Breast epithelium (tissue), 4 donors: Measurements from ENCODE around the gene SKAP1. TPM values are rescaled to one million over a fixed set of nuclear protein-coding genes. Genes with fewer than 3 reads are reported as not detected.

Experiments used
- DNase-seq, 2 donors: peaks; one replicate each; pipeline ENCODE4 v3.0.0-alpha.2; 2019; ENCODE audit warnings: low spot score in 2 of 2
- H3K27ac ChIP-seq, 2 donors: fragments of 200-600 bp; sonication (generic) in 1 of 2; one replicate each; pipeline ENCODE4 v1.5.1; 2016 to 2019; ENCODE audit warnings: mild to moderate bottlenecking in 1 of 2
- H3K27me3 ChIP-seq, 2 donors: fragments of 200-600 bp; sonication (generic) in 1 of 2; one replicate each; pipeline versions ENCODE4 v1.5.1 to v1.6.0; 2017 to 2019; ENCODE audit warnings: control low read depth in 1 of 2, mild to moderate bottlenecking in 1 of 2
- H3K36me3 ChIP-seq: fragments of 200-600 bp; one replicate; pipeline ENCODE4 v1.5.1; 2019
- H3K4me1 ChIP-seq, 2 donors: fragments of 200-600 bp; sonication (generic); one replicate each; pipeline ENCODE4 v1.5.1; 2016 to 2019; ENCODE audit warnings: control low read depth in 1 of 2
- H3K4me3 ChIP-seq, 3 donors: fragments of 200-600 bp; sonication (generic); 1 replicate in 2 of 3; 2 replicates in 1 of 3; pipeline ENCODE4 v1.5.1; 2016 to 2019; ENCODE audit warnings: mild to moderate bottlenecking in 3 of 3, moderate library complexity in 2 of 3
- H3K9me3 ChIP-seq, 2 donors: fragments of 200-600 bp; sonication (generic) in 1 of 2; one replicate each; pipeline ENCODE4 v1.5.1; 2016 to 2019; ENCODE audit warnings: control low read depth in 1 of 2
- POLR2A ChIP-seq: fragments of 450-650 bp; IDR thresholded peaks from one replicate; pipeline ENCODE4 v1.6.1; 2016; ENCODE audit warnings: antibody characterized with exemption, mild to moderate bottlenecking, moderate library complexity
- POLR2AphosphoS5 ChIP-seq, 3 donors: sonication (generic); formaldehyde crosslinking; IDR thresholded peaks; one replicate each; pipeline ENCODE4 v1.6.1; 2017; ENCODE audit warnings: antibody characterized with exemption in 3 of 3
- intact Hi-C: fragments of 100-400 bp; cut with DNase I; formaldehyde crosslinking; loops from one replicate; pipeline ENCODE4 v1.15.1; 2023; ENCODE audit warnings: low total_unique reads
- total RNA-seq, 3 donors: library from RNA; depleted of rRNA; stranded (reverse); fragments of >200 nt; gene quantifications; one replicate each; pipeline ENCODE4 v1.1.0, GENCODE V29; 2016
- TF ChIP-seq, protein P1 (sequence below), 3 donors: fragments of 450-650 bp; IDR thresholded peaks; one replicate each; pipeline ENCODE4 v1.5.1; 2016 to 2017; ENCODE audit warnings: antibody characterized with exemption in 3 of 3, mild to moderate bottlenecking in 3 of 3, moderate library complexity in 3 of 3

SKAP1 gene
- total RNA-seq, 3 donors from 2014 or later = 1.1 to 7.5 (median 5.9) TPM

DNA sequence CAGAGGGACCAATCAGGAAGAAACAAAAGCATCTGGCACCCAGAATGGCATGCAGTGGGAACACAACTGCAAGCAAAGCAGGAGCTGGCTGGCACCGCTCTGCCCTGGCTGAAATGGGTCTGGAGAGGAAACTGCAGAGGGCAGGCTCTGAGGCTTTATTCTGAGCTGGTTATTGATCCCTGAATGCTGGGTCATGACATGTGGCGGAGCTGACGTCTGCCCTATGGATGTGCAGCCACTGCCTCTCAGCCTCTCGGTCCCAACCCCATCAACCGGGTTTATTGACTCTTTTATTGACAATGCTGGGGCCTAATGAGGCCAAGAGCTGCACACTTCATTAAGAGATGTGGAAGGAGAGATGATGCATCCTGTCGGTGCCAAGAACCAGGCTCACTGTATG is 3.9 kb upstream of the SKAP1 start:
- Histone ChIP-seq H3K27me3 (peaks cover 2 to 49% of the 10 kb centered on the region in 2 donors), H3K9me3 (no peaks in the 10 kb centered on the region), H3K4me1 (no peaks in the 10 kb centered on the region), H3K4me3 (no peak overlapping the region), H3K27ac (no peak overlapping the region), H3K36me3 (no peaks in the 10 kb centered on the region)
- DNase-seq = no peak
- TF ChIP-seq, protein P1, sequence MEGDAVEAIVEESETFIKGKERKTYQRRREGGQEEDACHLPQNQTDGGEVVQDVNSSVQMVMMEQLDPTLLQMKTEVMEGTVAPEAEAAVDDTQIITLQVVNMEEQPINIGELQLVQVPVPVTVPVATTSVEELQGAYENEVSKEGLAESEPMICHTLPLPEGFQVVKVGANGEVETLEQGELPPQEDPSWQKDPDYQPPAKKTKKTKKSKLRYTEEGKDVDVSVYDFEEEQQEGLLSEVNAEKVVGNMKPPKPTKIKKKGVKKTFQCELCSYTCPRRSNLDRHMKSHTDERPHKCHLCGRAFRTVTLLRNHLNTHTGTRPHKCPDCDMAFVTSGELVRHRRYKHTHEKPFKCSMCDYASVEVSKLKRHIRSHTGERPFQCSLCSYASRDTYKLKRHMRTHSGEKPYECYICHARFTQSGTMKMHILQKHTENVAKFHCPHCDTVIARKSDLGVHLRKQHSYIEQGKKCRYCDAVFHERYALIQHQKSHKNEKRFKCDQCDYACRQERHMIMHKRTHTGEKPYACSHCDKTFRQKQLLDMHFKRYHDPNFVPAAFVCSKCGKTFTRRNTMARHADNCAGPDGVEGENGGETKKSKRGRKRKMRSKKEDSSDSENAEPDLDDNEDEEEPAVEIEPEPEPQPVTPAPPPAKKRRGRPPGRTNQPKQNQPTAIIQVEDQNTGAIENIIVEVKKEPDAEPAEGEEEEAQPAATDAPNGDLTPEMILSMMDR (IDR thresholded peaks at IDR 0.05) = no peak
- TF ChIP-seq POLR2A = no peak
- TF ChIP-seq POLR2AphosphoS5 (IDR thresholded peaks at IDR 0.05) = no peak
- intact Hi-C loops = no loop called here

DNA sequence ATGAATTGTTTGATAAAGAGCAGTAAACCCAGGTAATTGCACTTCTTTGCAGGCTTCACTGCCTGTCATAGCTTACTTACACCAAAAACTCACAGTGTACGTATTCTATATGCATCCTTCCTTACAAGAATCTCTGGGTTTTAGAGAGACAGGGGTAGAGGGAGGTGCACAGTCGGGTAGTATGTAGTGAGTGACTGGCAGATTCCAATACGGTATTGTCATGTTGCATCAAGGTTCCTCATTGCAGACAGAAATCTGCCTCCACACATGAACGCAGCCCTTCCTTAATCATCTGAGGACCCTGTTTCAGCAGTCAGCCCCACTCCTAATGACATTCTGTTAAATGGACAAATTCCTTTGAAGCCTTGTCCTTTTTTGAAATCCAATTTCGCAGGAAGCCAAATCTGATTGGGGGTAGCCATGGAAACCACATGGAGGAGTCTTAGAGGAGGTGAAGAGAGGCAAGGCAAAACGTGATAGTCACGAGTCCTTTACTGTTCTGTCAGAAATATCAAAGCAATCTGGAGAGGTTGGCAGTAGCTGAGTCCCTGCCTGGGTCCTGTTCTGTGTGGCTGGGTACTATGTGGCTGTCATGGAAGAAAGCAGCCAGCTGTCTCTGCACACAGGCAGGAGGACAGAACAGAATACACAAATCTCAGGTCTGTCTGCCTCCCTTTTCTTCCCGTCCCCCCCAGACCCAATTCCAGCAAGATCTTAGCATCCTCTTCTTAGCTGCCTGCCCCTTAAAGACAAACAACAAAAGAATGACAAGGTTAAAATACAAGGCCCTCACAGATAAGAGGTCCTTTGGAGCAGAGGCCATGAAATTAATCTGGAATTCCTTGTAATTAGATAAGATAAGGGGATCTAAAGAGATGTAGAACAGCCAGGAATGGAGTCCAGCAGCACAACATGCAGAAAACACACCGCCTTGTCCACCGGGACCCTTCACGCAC is 3.1 kb upstream of the SKAP1 start:
- TF ChIP-seq, protein P1 (IDR thresholded peaks at IDR 0.05) = no peak
- TF ChIP-seq POLR2A (no peak), POLR2AphosphoS5 (IDR thresholded peaks at IDR 0.05) (no peak)
- Histone ChIP-seq H3K27ac (no peak overlapping the region), H3K4me1 (no peaks in the 10 kb centered on the region), H3K36me3 (no peaks in the 10 kb centered on the region), H3K4me3 (no peak overlapping the region), H3K27me3 (peaks cover 2 to 55% of the 10 kb centered on the region in 2 donors), H3K9me3 (no peaks in the 10 kb centered on the region)
- DNase-seq = no peak
- intact Hi-C loops = no loop called here

DNA sequence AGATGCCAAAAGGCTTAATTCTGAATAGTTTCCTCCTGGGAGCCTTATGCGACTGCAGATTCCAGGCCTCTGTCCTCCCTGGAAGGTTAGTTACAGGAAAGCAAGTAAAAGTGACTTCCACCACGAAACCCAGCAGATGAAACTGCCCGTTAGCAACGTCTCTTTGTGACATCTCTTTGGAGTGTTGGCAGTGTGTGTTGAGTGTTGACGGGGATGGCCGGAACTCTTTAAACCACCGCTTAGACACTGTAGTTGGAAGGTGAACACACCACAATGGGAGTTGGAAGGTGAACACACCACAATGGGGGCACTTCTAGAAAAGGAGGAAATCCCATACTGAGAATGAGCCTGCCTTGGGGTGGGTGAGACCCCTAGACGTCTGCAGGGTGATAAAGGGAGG is 858 bp downstream of the SKAP1 start:
- intact Hi-C loops = no loop called here
- no peak for DNase-seq
- Histone ChIP-seq H3K4me1 (no peaks in the 10 kb centered on the region), H3K4me3 (peak overlapping the region in 2 of 3 donors; percentile 44 to 63), H3K9me3 (no peaks in the 10 kb centered on the region), H3K36me3 (no peaks in the 10 kb centered on the region), H3K27ac (peak overlapping the region in 1 of 2 donors; percentile 29), H3K27me3 (peaks cover 2 to 58% of the 10 kb centered on the region in 2 donors)
- TF ChIP-seq POLR2A (no peak), POLR2AphosphoS5 (IDR thresholded peaks at IDR 0.05) (no peak)
- TF ChIP-seq, protein P1 (IDR thresholded peaks at IDR 0.05) = no peak

DNA sequence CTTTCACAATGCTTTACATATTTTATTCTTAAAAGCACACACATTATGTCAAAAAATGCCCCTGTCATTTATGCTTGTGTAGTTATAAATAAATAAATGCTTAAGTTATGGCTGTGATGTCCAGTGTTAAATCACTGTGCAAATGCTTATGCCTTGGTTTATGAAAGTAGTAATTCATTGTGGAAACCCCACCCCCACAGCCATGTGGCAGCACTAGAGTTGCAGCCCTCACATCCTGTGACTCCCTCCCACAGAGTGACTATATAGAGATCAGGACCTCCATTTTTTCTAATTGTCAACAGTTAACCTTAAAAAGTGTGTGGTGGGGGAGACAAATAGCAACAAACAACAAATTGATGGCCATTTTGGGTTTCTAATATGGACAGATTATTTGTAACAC is 2.4 kb downstream of the SKAP1 start:
- H3K9me3 ChIP-seq = no peaks in the 10 kb centered on the region
- H3K27me3 ChIP-seq = peaks cover 2 to 44% of the 10 kb centered on the region in 2 donors
- intact Hi-C loops = no loop called here
- no peaks in the 10 kb centered on the region for H3K36me3 ChIP-seq
- H3K4me3 ChIP-seq = no peak overlapping the region
- DNase-seq = no peak
- H3K27ac ChIP-seq = no peak overlapping the region
- no peak for TF ChIP-seq POLR2A
- TF ChIP-seq, protein P1 (IDR thresholded peaks at IDR 0.05) = no peak
- no peak for TF ChIP-seq POLR2AphosphoS5 (IDR thresholded peaks at IDR 0.05)
- H3K4me1 ChIP-seq = no peaks in the 10 kb centered on the region
